IMR-90 (cell line): ENCODE measurements around the gene OR52B4. TPM values are rescaled to one million over a fixed set of nuclear protein-coding genes. Genes with fewer than 3 reads are reported as not detected.

ENCODE experiments used
- ATAC-seq: fragments of 200-7000 bp; cut with Tn5 transposase; 2 replicates; pipeline ENCODE4 v1.9.1; 2020; ENCODE audit warnings: low read depth, mild to moderate bottlenecking, moderate library complexity
- BruUV-seq: library from RNA; stranded (reverse); fragments of 400-500 nt; replicated peaks from 2 replicates; lab custom pipeline; 2021; lab: Mats Ljungman, UMichigan
- CTCF ChIA-PET: fragments of 300-600 bp; formaldehyde crosslinking; extraction: SDS; loops from one replicate; lab custom pipeline; 2021; ENCODE audit warnings: antibody characterized with exemption; lab: Yijun Ruan, JAX
- POLR2A ChIA-PET: fragments of 300-600 bp; sonication (Branson Sonifier 250); formaldehyde crosslinking; loops from one replicate; lab custom pipeline; 2022; ENCODE audit warnings: antibody characterized with exemption; ENCODE audit not compliant: unreplicated experiment; lab: Charles Lee
- DNase-seq: peaks from one replicate; pipeline ENCODE4 v3.0.0; 2013
- H2AFZ ChIP-seq: replicated peaks from 2 replicates; pipeline ENCODE3; 2013; ENCODE audit warnings: low read length, mild to moderate bottlenecking; ENCODE audit not compliant: poor library complexity
- H2AK5ac ChIP-seq: 2 replicates; pipeline ENCODE4 v1.6.1; 2013; ENCODE audit warnings: low read depth, low read length, inconsistent platforms
- H2AK9ac ChIP-seq: replicated peaks from 2 replicates; pipeline ENCODE3; 2013; ENCODE audit warnings: mild to moderate bottlenecking, low read depth, low read length, moderate library complexity; ENCODE audit not compliant: poor library complexity
- H2BK120ac ChIP-seq: 2 replicates; pipeline ENCODE4 v1.6.1; 2013; ENCODE audit warnings: low read depth, low read length, inconsistent platforms
- H2BK15ac ChIP-seq: 3 replicates; pipeline ENCODE4 v1.6.1; 2013; ENCODE audit warnings: low read depth, low read length, inconsistent platforms
- H2BK20ac ChIP-seq: 2 replicates; pipeline ENCODE4 v1.6.1; 2013; ENCODE audit warnings: low read depth, mild to moderate bottlenecking, inconsistent platforms, low read length, moderate library complexity
- H2BK5ac ChIP-seq: 2 replicates; pipeline ENCODE4 v1.6.1; 2013; ENCODE audit warnings: mild to moderate bottlenecking, low read depth, low read length, inconsistent platforms; ENCODE audit not compliant: poor library complexity, severe bottlenecking
- H3K14ac ChIP-seq: replicated peaks from 2 replicates; pipeline ENCODE4 v1.6.1; 2013; ENCODE audit warnings: low read depth, low read length, inconsistent platforms
- H3K18ac ChIP-seq: 2 replicates; pipeline ENCODE4 v1.6.1; 2013; ENCODE audit warnings: low read depth, low read length, control low read depth
- H3K23ac ChIP-seq: 2 replicates; pipeline ENCODE4 v1.6.1; 2013; ENCODE audit warnings: low read depth, low read length, inconsistent platforms
- H3K27ac ChIP-seq: 2 replicates; pipeline ENCODE4 v1.5.1; 2013; ENCODE audit warnings: mild to moderate bottlenecking, control low read depth, low read length; ENCODE audit not compliant: insufficient read depth
- H3K27me3 ChIP-seq: 2 replicates; pipeline ENCODE4 v1.6.1; 2013; ENCODE audit warnings: low read length; ENCODE audit not compliant: control insufficient read depth, insufficient read depth
- H3K36me3 ChIP-seq: 2 replicates; pipeline ENCODE4 v1.6.1; 2013; ENCODE audit warnings: low read length, mixed read lengths; ENCODE audit not compliant: control insufficient read depth, insufficient read depth
- H3K4ac ChIP-seq: 2 replicates; pipeline ENCODE4 v1.6.1; 2013; ENCODE audit warnings: low read depth, low read length, inconsistent platforms
- H3K4me1 ChIP-seq: 2 replicates; pipeline ENCODE4 v1.6.1; 2013; ENCODE audit warnings: low read length, mixed read lengths; ENCODE audit not compliant: control insufficient read depth, insufficient read depth
- H3K4me2 ChIP-seq: 2 replicates; pipeline ENCODE4 v1.6.1; 2013; ENCODE audit warnings: low read depth, mild to moderate bottlenecking, control low read depth, low read length, moderate library complexity
- H3K4me3 ChIP-seq: 2 replicates; pipeline ENCODE4 v1.5.1; 2013; ENCODE audit warnings: low read depth, mild to moderate bottlenecking, control low read depth, low read length, moderate library complexity; ENCODE audit not compliant: insufficient read depth
- H3K56ac ChIP-seq: 2 replicates; pipeline ENCODE4 v1.6.1; 2013; ENCODE audit warnings: low read length, inconsistent platforms; ENCODE audit not compliant: insufficient read depth; ENCODE audit errors: extremely low read depth
- H3K79me1 ChIP-seq, 2 experiments: 2 replicates each; pipeline ENCODE4 v1.6.1; 2013; ENCODE audit warnings: low read length in 2 of 2, inconsistent platforms in 1 of 2, low read depth in 1 of 2
- H3K9ac ChIP-seq: 2 replicates; pipeline ENCODE4 v1.6.1; 2013; ENCODE audit warnings: low read depth, low read length, control low read depth
- H3K9me1 ChIP-seq: 2 replicates; pipeline ENCODE4 v1.6.1; 2013; ENCODE audit warnings: low read length, inconsistent platforms; ENCODE audit not compliant: insufficient read depth
- H3K9me3 ChIP-seq: 2 replicates; pipeline ENCODE4 v1.6.1; 2013; ENCODE audit warnings: low read length; ENCODE audit not compliant: control insufficient read depth, insufficient read depth
- H4K20me1 ChIP-seq: 2 replicates; pipeline ENCODE4 v1.6.1; 2013; ENCODE audit warnings: low read length, inconsistent platforms; ENCODE audit not compliant: insufficient read depth
- H4K5ac ChIP-seq: 2 replicates; pipeline ENCODE4 v1.6.1; 2013; ENCODE audit warnings: mild to moderate bottlenecking, low read depth, low read length, control low read depth
- H4K8ac ChIP-seq, 2 experiments: 2 replicates each; pipeline ENCODE4 v1.6.1; 2013; ENCODE audit warnings: low read depth in 2 of 2, low read length in 2 of 2, control low read depth in 1 of 2, inconsistent platforms in 1 of 2
- H4K91ac ChIP-seq: 2 replicates; pipeline ENCODE4 v1.6.1; 2013; ENCODE audit warnings: low read depth, low read length, inconsistent platforms; ENCODE audit not compliant: insufficient read depth
- CEBPB ChIP-seq: IDR thresholded peaks from 2 replicates; pipeline ENCODE4 v1.6.1; 2012; ENCODE audit warnings: low read depth, low read length, improper control_type of control experiment
- FOS ChIP-seq: fragments of 150-350 bp; IDR thresholded peaks from 2 replicates; pipeline ENCODE4 v1.6.1; 2016; ENCODE audit warnings: low read depth, low read length
- MAFK ChIP-seq: IDR thresholded peaks from 2 replicates; pipeline ENCODE4 v1.6.1; 2012; ENCODE audit warnings: low read depth, low read length, improper control_type of control experiment
- RAD21 ChIP-seq: IDR thresholded peaks from 2 replicates; pipeline ENCODE4 v1.6.1; 2012; ENCODE audit warnings: low read length, improper control_type of control experiment
- USF2 ChIP-seq: fragments of 150-350 bp; IDR thresholded peaks from 2 replicates; pipeline ENCODE4 v1.6.1; 2017; ENCODE audit warnings: mild to moderate bottlenecking, antibody characterized with exemption, low read length, low read depth
- WGBS, 2 experiments: methylation state at CpG; one replicate each; pipeline versions ENCODE4 v1.1.5 to v1.1.7; 2013; ENCODE audit warnings: missing lambda C conversion rate in 2 of 2; ENCODE audit not compliant: insufficient read length in 1 of 2; ENCODE audit errors: extremely low coverage in 2 of 2; 5-methylcytosine and 5-hydroxymethylcytosine counted together
- dilution Hi-C: fragments of 300-500 bp; cut with HindIII; formaldehyde crosslinking; loops from one replicate; pipeline ENCODE4 v1.14.3; 2018; ENCODE audit warnings: low sequenced_read_pairs; ENCODE audit not compliant: unreplicated experiment
- in situ Hi-C: fragments of 300-500 bp; cut with MboI; formaldehyde crosslinking; loops from 3 replicates; pipeline ENCODE4 v1.14.3; 2019; ENCODE audit warnings: low sequenced_read_pairs, inconsistent platforms, mixed read lengths
- intact Hi-C: fragments of 100-400 bp; cut with micrococcal nuclease; formaldehyde crosslinking; loops from 2 replicates; pipeline ENCODE4 v1.10.0; 2022
- polyA plus RNA-seq, 3 experiments: library from polyadenylated mRNA; depleted of rRNA; stranded (reverse); fragments of >200 nt; gene quantifications; 2 replicates each; pipeline ENCODE4 v1.2.3, GENCODE V29; 2012; ENCODE audit warnings: low replicate concordance in 1 of 3
- total RNA-seq: library from RNA; depleted of rRNA; stranded (reverse); fragments of >200 nt; gene quantifications from 2 replicates; pipeline ENCODE4 v1.2.3, GENCODE V29; 2012

The OR52B4 gene
- total and polyA plus RNA-seq, 2 of the 4 experiments (the other 2 are of a cell fraction): not detected

- Histone ChIP-seq H3K27me3 (no peaks in the 10 kb centered on the region), H2BK15ac (no peak overlapping the region), H2BK120ac (no peak overlapping the region), H3K9ac (no peak overlapping the region), H3K4ac (no peak overlapping the region), H3K79me1 (no peaks in the 10 kb centered on the region), H3K23ac (no peak overlapping the region), H2AK5ac (no peak overlapping the region), H3K14ac (no peak overlapping the region), H3K4me1 (no peaks in the 10 kb centered on the region), H3K4me3 (no peak overlapping the region), H3K18ac (no peak overlapping the region), H3K27ac (no peak overlapping the region), H4K5ac (no peak overlapping the region), H4K8ac (no peak overlapping the region), H2AK9ac (no peak overlapping the region), H3K9me3 (no peaks in the 10 kb centered on the region), H3K4me2 (no peak overlapping the region), H3K9me1 (no peaks in the 10 kb centered on the region; the same call in 1 of the 2 replicates), H3K56ac (no peak overlapping the region), H2BK5ac (no peak overlapping the region), H3K36me3 (peaks cover 28% of the 10 kb centered on the region), H4K91ac (no peak overlapping the region), H4K20me1 (no peaks in the 10 kb centered on the region), H2BK20ac (no peak overlapping the region), H2AFZ (no peak overlapping the region)
- no CpG with 5 or more reads among the region's 3 CpGs for WGBS, 2 experiments
- dilution Hi-C loops: no loop called here
- no peak for ATAC-seq
- intact Hi-C loops: no loop called here
- no peak for DNase-seq
- in situ Hi-C loops: no loop called here
- no TSS peak for BruUV-seq
- TF ChIP-seq FOS: no peak
- TF ChIP-seq CEBPB: no peak
- no peak for TF ChIP-seq MAFK
- no peak for TF ChIP-seq USF2
- TF ChIP-seq RAD21: no peak
- ChIA-PET POLR2A (no interaction called here), CTCF (no interaction called here)
These were observed 18.0 kb upstream of the OR52B4 start for GRCh38 chr11:4385978-4386740.
